Liver (tissue), 9 donors: ENCODE measurements around the gene APOBEC3H. TPM values are rescaled to one million over a fixed set of nuclear protein-coding genes. Genes with fewer than 3 reads are reported as not detected.
"Not testable (repeated sequence)": the region's sequence is repeated elsewhere in the genome, so short reads cannot be mapped to it uniquely, and the experiment has no call there.

Source experiments
- DNase-seq: peaks from one replicate; pipeline ENCODE4 v3.0.0-alpha.2; 2017; ENCODE audit warnings: low spot score
- H3K27ac ChIP-seq, 2 donors: one replicate each; pipeline ENCODE4 v1.7.0; 2013; ENCODE audit warnings: inconsistent platforms in 2 of 2, low read length in 2 of 2, control low read depth in 1 of 2, low read depth in 1 of 2, mild to moderate bottlenecking in 1 of 2
- H3K27me3 ChIP-seq, 4 donors: one replicate each; pipeline versions ENCODE4 v1.6.1 to v1.7.0; 2013; ENCODE audit warnings: low read length in 3 of 4, inconsistent platforms in 1 of 4, mild to moderate bottlenecking in 1 of 4, moderate library complexity in 1 of 4; ENCODE audit not compliant: control insufficient read depth in 4 of 4, insufficient read depth in 4 of 4
- H3K36me3 ChIP-seq, 4 donors: one replicate each; pipeline versions ENCODE4 v1.6.1 to v1.7.0; 2013; ENCODE audit warnings: low read length in 3 of 4, mild to moderate bottlenecking in 3 of 4, low read depth in 1 of 4, moderate library complexity in 1 of 4; ENCODE audit not compliant: control insufficient read depth in 4 of 4, insufficient read depth in 3 of 4
- H3K4me1 ChIP-seq, 4 donors: one replicate each; pipeline versions ENCODE4 v1.6.1 to v1.7.0; 2013; ENCODE audit warnings: low read length in 3 of 4, mild to moderate bottlenecking in 3 of 4, moderate library complexity in 1 of 4; ENCODE audit not compliant: control insufficient read depth in 4 of 4, insufficient read depth in 4 of 4
- H3K4me3 ChIP-seq, 3 donors: one replicate each; pipeline versions ENCODE4 v1.6.1 to v1.7.0; 2013; ENCODE audit warnings: low read length in 3 of 3, control low read depth in 1 of 3, low read depth in 1 of 3, mild to moderate bottlenecking in 1 of 3
- H3K9ac ChIP-seq, 2 donors: one replicate each; pipeline ENCODE4 v1.7.0; 2013; ENCODE audit warnings: low read length in 2 of 2, mild to moderate bottlenecking in 2 of 2, moderate library complexity in 2 of 2, control low read depth in 1 of 2, low read depth in 1 of 2
- H3K9me3 ChIP-seq, 4 donors: one replicate each; pipeline versions ENCODE4 v1.6.1 to v1.7.0; 2013; ENCODE audit warnings: low read length in 3 of 4; ENCODE audit not compliant: control insufficient read depth in 4 of 4
- FOXA1 ChIP-seq: IDR thresholded peaks from 2 replicates; pipeline ENCODE4 v1.6.1; 2016; ENCODE audit warnings: antibody characterized with exemption
- HNF4G ChIP-seq: IDR thresholded peaks from 2 replicates; pipeline ENCODE4 v1.6.1; 2016; ENCODE audit warnings: antibody characterized with exemption
- NR2F2 ChIP-seq: IDR thresholded peaks from 2 replicates; pipeline ENCODE4 v1.6.1; 2016; ENCODE audit warnings: antibody characterized with exemption
- RAD21 ChIP-seq, 2 donors: IDR thresholded peaks; 2 replicates each; pipeline ENCODE4 v1.6.1; 2016; ENCODE audit warnings: antibody characterized with exemption in 2 of 2, mild to moderate bottlenecking in 2 of 2
- RXRA ChIP-seq, 2 donors: IDR thresholded peaks; 2 replicates each; pipeline ENCODE4 v1.6.1; 2017 to 2018; ENCODE audit warnings: antibody characterized with exemption in 2 of 2, mild to moderate bottlenecking in 1 of 2
- TAF1 ChIP-seq: conservative IDR thresholded peaks from 2 replicates; pipeline ENCODE4 v1.6.1; 2016; ENCODE audit warnings: antibody characterized with exemption, mild to moderate bottlenecking
- WGBS: extraction: QIAGEN DNeasy Blood & Tissue Kit; methylation state at CpG from one replicate; pipeline ENCODE4 v1.1.7; 2013; 5-methylcytosine and 5-hydroxymethylcytosine counted together
- polyA plus RNA-seq, 2 donors: library from polyadenylated mRNA; stranded (reverse) in 1 of 2; unstranded in 1 of 2; fragments of 200-250 nt in 1 of 2; fragments of >200 nt in 1 of 2; fragmentation: Nextera tagmentation in 1 of 2; extraction: Ambion mirVana in 1 of 2; gene quantifications; one replicate each; pipeline versions ENCODE4 v1.2.1 to v1.2.3, GENCODE V29; 2013 to 2015
- total RNA-seq, 2 donors: library from RNA; depleted of rRNA; stranded (reverse); fragments of >200 nt; gene quantifications; one replicate each; pipeline ENCODE4 v1.2.3, GENCODE V29; 2014
- TF ChIP-seq, protein P1 (sequence below): fragments of 150-350 bp; IDR thresholded peaks from 2 replicates; pipeline ENCODE4 v1.5.1; 2017; ENCODE audit warnings: improper control_type of control experiment, low read depth, low read length; ENCODE audit not compliant: missing input control
- TF ChIP-seq, protein P2 (sequence below): IDR thresholded peaks from 2 replicates; pipeline ENCODE4 v1.6.1; 2016; ENCODE audit warnings: antibody characterized with exemption
- TF ChIP-seq, protein P3 (sequence below): IDR thresholded peaks from 2 replicates; pipeline ENCODE4 v1.6.1; 2016; ENCODE audit warnings: antibody characterized with exemption
- donor health status: healthy.
- donor health status: healthy.
- donor health status: healthy.
- donor health status: healthy.
- donor health status: healthy.

The APOBEC3H gene
- total and polyA plus RNA-seq, 4 donors: 0.25 TPM; not detected in 3

DNA sequence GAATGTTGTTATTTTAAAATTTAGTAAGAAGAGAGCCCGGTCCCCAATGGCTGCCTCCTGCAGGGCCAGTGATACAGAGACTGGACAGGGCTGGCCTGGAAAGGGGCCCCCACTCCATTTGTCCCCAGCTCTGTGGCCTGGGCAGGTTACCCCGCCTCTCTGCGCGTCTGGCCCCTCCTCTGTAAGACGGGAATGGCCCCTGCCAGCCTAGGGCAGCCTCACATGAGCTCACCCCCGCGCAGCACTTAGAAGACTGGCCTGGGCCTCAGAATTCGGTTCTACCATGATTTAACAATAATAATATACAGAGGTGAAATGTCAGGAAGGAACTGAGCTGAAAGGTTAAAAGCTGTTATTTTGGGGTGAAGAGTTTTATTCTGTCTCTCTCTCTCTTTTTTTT is 18.7 kb upstream of the APOBEC3H start (continued):
- TF ChIP-seq, protein P1, sequence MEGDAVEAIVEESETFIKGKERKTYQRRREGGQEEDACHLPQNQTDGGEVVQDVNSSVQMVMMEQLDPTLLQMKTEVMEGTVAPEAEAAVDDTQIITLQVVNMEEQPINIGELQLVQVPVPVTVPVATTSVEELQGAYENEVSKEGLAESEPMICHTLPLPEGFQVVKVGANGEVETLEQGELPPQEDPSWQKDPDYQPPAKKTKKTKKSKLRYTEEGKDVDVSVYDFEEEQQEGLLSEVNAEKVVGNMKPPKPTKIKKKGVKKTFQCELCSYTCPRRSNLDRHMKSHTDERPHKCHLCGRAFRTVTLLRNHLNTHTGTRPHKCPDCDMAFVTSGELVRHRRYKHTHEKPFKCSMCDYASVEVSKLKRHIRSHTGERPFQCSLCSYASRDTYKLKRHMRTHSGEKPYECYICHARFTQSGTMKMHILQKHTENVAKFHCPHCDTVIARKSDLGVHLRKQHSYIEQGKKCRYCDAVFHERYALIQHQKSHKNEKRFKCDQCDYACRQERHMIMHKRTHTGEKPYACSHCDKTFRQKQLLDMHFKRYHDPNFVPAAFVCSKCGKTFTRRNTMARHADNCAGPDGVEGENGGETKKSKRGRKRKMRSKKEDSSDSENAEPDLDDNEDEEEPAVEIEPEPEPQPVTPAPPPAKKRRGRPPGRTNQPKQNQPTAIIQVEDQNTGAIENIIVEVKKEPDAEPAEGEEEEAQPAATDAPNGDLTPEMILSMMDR: no peak
- TF ChIP-seq HNF4G (no peak), NR2F2 (no peak)

DNA sequence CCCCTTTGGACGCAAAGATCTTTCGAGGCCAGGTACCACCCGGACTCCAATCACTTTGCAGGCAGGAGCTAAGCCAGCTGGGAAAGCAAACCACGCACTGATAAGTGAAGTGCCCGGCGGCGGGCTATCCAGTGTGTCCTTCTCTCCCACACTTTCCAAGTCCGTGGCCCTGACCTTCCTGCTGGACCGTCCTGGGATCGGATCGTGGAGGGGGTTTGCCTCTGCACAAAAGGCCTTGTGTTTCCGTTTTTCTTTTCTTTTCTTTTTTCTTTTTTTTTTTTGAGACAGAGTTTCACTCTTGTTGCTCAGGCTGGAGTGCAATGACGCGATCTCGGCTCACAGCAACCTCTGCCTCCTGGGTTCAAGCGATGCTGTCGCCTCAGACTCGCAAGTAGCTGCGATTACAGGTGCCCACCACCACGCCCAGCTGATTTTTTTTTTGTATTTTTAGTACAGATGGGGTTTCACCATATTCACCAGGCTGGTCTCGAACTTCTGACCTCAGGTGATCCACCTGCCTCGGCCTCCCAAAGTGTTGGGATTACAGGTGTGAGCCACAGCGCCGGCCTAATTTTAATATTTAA is 17.9 kb upstream of the APOBEC3H start:
- not testable (repeated sequence) for H3K9me3 ChIP-seq, H3K27me3 ChIP-seq, H3K27ac ChIP-seq, H3K36me3 ChIP-seq, H3K4me3 ChIP-seq, H3K4me1 ChIP-seq, DNase-seq, H3K9ac ChIP-seq
- WGBS: 89% methylated on average over 21 of the region's 24 CpGs

DNA sequence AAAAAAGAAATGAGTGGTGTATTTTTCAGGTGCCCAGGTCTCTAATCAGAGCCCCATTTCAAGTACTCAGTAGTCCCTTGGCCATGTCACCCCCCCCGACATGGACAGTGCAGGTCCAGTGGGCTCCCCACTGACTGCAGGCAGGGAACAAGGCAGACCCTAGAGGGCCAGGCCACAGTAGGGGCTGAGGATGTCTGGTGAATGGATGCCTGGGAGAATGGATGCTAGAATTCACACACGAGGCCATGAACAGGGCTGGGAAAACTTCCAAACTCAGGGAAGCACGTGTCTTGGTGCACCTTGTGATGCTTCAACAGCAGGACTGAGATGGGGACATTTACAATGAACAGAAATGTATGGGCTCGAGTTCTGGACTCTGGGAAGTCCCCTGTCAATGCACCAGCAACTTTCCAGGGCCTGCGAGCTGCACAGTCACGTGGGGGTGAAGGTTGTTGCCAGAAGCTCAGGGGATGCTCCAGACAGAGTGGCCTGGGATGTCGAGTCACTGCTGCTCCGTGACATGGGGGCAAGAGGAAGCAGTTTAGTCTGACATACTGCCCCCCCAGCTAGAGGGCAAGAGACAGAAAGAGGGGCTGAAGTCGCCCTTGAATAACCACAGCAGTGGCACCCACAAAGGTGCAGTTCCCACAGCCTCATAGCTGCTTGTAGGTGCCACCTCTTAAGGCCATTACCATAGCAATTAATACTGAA is 16.8 kb upstream of the APOBEC3H start:
- no peak overlapping the region for H3K27ac ChIP-seq
- no peaks in the 10 kb centered on the region for H3K27me3 ChIP-seq
- WGBS: 80% methylated on average over 9 of the region's 9 CpGs
- no peaks in the 10 kb centered on the region for H3K9me3 ChIP-seq
- H3K9ac ChIP-seq: no peak overlapping the region
- peaks cover 0 to 2% (median 0%) of the 10 kb centered on the region in 4 donors for H3K4me1 ChIP-seq
- DNase-seq: no peak
- H3K4me3 ChIP-seq: no peak overlapping the region
- TF ChIP-seq RXRA (IDR thresholded peaks at IDR 0.05) (no peak), FOXA1 (no peak), TAF1 (no peak)
- TF ChIP-seq, protein P2, sequence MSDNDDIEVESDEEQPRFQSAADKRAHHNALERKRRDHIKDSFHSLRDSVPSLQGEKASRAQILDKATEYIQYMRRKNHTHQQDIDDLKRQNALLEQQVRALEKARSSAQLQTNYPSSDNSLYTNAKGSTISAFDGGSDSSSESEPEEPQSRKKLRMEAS: no peak
- H3K36me3 ChIP-seq: no peaks in the 10 kb centered on the region

DNA sequence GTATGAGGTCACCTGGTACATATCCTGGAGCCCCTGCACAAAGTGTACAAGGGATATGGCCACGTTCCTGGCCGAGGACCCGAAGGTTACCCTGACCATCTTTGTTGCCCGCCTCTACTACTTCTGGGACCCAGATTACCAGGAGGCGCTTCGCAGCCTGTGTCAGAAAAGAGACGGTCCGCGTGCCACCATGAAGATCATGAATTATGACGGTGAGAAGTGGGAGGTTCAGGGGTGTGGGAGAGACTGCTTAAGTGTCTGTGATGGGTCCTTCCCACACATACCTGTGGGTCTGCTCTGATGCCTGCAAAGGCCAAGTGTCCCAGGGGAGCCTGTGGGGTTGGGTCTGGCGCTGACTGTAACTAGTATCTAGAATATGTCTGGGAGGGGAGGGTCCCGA is 16.0 kb upstream of the APOBEC3H start:
- Histone ChIP-seq H3K27ac (no peak overlapping the region), H3K36me3 (no peaks in the 10 kb centered on the region), H3K9me3 (no peaks in the 10 kb centered on the region), H3K9ac (no peak overlapping the region), H3K4me3 (no peak overlapping the region), H3K27me3 (no peaks in the 10 kb centered on the region), H3K4me1 (peaks cover 0 to 2% (median 0%) of the 10 kb centered on the region in 4 donors)
- no peak for DNase-seq
- no peak for TF ChIP-seq RAD21 (IDR thresholded peaks at IDR 0.05)
- TF ChIP-seq, protein P3, sequence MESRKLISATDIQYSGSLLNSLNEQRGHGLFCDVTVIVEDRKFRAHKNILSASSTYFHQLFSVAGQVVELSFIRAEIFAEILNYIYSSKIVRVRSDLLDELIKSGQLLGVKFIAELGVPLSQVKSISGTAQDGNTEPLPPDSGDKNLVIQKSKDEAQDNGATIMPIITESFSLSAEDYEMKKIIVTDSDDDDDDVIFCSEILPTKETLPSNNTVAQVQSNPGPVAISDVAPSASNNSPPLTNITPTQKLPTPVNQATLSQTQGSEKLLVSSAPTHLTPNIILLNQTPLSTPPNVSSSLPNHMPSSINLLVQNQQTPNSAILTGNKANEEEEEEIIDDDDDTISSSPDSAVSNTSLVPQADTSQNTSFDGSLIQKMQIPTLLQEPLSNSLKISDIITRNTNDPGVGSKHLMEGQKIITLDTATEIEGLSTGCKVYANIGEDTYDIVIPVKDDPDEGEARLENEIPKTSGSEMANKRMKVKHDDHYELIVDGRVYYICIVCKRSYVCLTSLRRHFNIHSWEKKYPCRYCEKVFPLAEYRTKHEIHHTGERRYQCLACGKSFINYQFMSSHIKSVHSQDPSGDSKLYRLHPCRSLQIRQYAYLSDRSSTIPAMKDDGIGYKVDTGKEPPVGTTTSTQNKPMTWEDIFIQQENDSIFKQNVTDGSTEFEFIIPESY: no peak
- TF ChIP-seq, protein P1: no peak
- WGBS: 92% methylated on average over 12 of the region's 12 CpGs
